GM10266 (cell line): ENCODE results near the gene MRPS24.

Experiments
- DNase-seq: peaks from one replicate; pipeline ENCODE4 v3.0.0; 2012; ENCODE audit errors: extremely low spot score
- CTCF ChIP-seq: IDR thresholded peaks from 2 replicates; pipeline ENCODE4 v1.5.1; 2012; ENCODE audit warnings: mild to moderate bottlenecking, low read depth; ENCODE audit not compliant: control insufficient read depth, insufficient read depth; ENCODE audit errors: missing control alignments

The MRPS24 gene

GRCh38 chr7:43869006-43869866, at the start of gene MRPS24:
MRPS24 (minus strand) TSS chr7:43869517; CDS start chr7:43869495, 22 bp downstream.
- TF ChIP-seq CTCF, result no peak
- DNase-seq, result peak; percentile 96

GRCh38 chr7:43915907-43916306, 46.6 kb upstream of the MRPS24 start:
- no peak for DNase-seq
- no peak for TF ChIP-seq CTCF

GRCh38 chr7:43914795-43915194, 45.5 kb upstream of the MRPS24 start:
- no peak for DNase-seq
- TF ChIP-seq CTCF, result no peak

GRCh38 chr7:43906331-43907010, 37.2 kb upstream of the MRPS24 start, which contains the start of gene URGCP:
URGCP (minus strand) TSS chr7:43906596; CDS start chr7:43906575, 21 bp downstream.
- DNase-seq, result peak; percentile 91
- no peak for TF ChIP-seq CTCF

GRCh38 chr7:43905956-43906330, 36.6 kb upstream of the MRPS24 start:
- no peak for TF ChIP-seq CTCF
- DNase-seq, result peak; percentile 71

GRCh38 chr7:43905209-43905946, 36.1 kb upstream of the MRPS24 start:
- no peak for DNase-seq

More at GRCh38 chr7:43905209-43905946, 36.1 kb upstream of the MRPS24 start:
- TF ChIP-seq CTCF, result no peak
